Bladder microvascular endothelial cell (primary cell): ENCODE data around the gene LRRC17. TPM values are rescaled to one million over a fixed set of nuclear protein-coding genes. Genes with fewer than 3 reads are reported as not detected.

Experiments used
- total RNA-seq: library from RNA; depleted of rRNA; stranded (reverse); fragments of >200 nt; gene quantifications from 2 replicates; pipeline ENCODE4 v1.2.3, GENCODE V29; 2014

Gene LRRC17
- total RNA-seq: 1.1 and 4.1 TPM in 2 replicates

DNA sequence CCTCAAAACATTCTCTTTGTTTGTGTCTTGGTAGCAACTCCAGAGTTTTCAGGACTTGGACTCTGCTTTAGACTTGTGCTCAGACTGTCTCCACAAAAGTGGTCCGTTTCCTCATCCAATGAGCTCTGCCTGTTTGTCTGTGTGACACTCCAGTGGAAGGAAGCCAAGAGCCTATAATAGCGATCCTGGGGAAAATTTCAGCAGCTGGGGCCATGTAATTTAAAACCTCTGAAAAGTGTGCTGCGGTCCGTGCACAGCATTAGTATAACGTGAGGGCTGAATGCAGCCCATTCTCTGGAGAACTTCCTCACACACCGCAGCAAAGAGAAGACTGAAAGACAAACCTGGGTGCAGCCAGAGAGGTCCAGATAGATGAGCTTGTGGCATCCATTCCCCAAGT is at the start of gene LRRC17:
LRRC17 (plus strand) TSS at position 259 of the 400 bp plus-strand sequence. CDS start 20,914 bp downstream, outside the sequence.

Other genes with a start within 250 kb of the LRRC17 start
- gene POLR2J2, start 241.3 kb upstream of the LRRC17 start, total RNA-seq: 0.97 and 10.5 TPM in 2 replicates
- 6.8 and 11.6 TPM in 2 replicates for gene FAM185A, start 164.0 kb upstream of the LRRC17 start, total RNA-seq
- gene FBXL13, start 161.8 kb downstream of the LRRC17 start, total RNA-seq: 0.32 and 0.76 TPM in 2 replicates
- 16.8 and 28.6 TPM in 2 replicates for gene ARMC10, start 162.1 kb downstream of the LRRC17 start, total RNA-seq
- gene NAPEPLD, start 236.1 kb downstream of the LRRC17 start, total RNA-seq: 2.4 and 6.2 TPM in 2 replicates